Measurements from ENCODE around the gene BARHL1. TPM values are rescaled to one million over a fixed set of nuclear protein-coding genes. Genes with fewer than 3 reads are reported as not detected.

Gene BARHL1
- total and polyA plus RNA-seq, 2 donors (not counting 3 experiments of a cell fraction or from before 2014, with no cell fraction given) = not detected

- H3K9me3 ChIP-seq (replicated peaks; ENCODE audit: control insufficient read depth, insufficient read depth, low read length) = no peaks in the 10 kb centered on the region
- H3K9me1 ChIP-seq (replicated peaks; ENCODE audit: control insufficient read depth, extremely low read depth, insufficient read depth, low read length) = no peaks in the 10 kb centered on the region
- ChIA-PET CTCF (no interaction called here), POLR2A (no interaction called here)
- dilution Hi-C loops (cut with MboI; ENCODE audit: extremely low pct_ligation_motif_present, low sequenced_read_pairs) (no loop called here), intact Hi-C loops (cut with micrococcal nuclease) (no loop called here)
- H3K4me3 ChIP-seq (replicated peaks in 1 of 3; ENCODE audit: insufficient read depth in 1 of 3, low read depth in 1 of 3, low read length in 3 of 3) = no peak overlapping the region
- BruUV-seq (replicated peaks) = no TSS peak
- no peaks in the 10 kb centered on the region for H4K20me1 ChIP-seq (replicated peaks; ENCODE audit: control insufficient read depth, extremely low read depth, insufficient read depth, low read length)
- H2AFZ ChIP-seq (ENCODE audit: low read depth, low read length) = no peak overlapping the region
- H3K27ac ChIP-seq (ENCODE audit: insufficient read depth, low read depth, low read length) = no peak overlapping the region
- TF ChIP-seq FOS (IDR thresholded peaks at IDR 0.05; ENCODE audit: borderline replicate concordance, insufficient read depth, low read length) (no peak), MYC (IDR thresholded peaks at IDR 0.05; ENCODE audit: low read depth, low read length) (no peak), GATA2 (IDR thresholded peaks at IDR 0.05; ENCODE audit: insufficient read depth, insufficient read length, low read depth, low read length) (no peak), POLR2A (IDR thresholded peaks at IDR 0.05; ENCODE audit: low read depth, low read length) (no peak), POLR2AphosphoS5 (IDR thresholded peaks at IDR 0.05; ENCODE audit: insufficient read depth, low read depth, low read length) (no peak), JUN (IDR thresholded peaks at IDR 0.05; ENCODE audit: borderline replicate concordance, insufficient read depth, insufficient read length, low read depth) (no peak), EZH2 (IDR thresholded peaks at IDR 0.05; ENCODE audit: borderline replicate concordance, low read depth, low read length, severe bottlenecking) (no peak)
- TF ChIP-seq, protein P1, sequence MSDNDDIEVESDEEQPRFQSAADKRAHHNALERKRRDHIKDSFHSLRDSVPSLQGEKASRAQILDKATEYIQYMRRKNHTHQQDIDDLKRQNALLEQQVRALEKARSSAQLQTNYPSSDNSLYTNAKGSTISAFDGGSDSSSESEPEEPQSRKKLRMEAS (IDR thresholded peaks at IDR 0.05; ENCODE audit: insufficient read depth, insufficient read length) = no peak
- TF ChIP-seq, protein P2, sequence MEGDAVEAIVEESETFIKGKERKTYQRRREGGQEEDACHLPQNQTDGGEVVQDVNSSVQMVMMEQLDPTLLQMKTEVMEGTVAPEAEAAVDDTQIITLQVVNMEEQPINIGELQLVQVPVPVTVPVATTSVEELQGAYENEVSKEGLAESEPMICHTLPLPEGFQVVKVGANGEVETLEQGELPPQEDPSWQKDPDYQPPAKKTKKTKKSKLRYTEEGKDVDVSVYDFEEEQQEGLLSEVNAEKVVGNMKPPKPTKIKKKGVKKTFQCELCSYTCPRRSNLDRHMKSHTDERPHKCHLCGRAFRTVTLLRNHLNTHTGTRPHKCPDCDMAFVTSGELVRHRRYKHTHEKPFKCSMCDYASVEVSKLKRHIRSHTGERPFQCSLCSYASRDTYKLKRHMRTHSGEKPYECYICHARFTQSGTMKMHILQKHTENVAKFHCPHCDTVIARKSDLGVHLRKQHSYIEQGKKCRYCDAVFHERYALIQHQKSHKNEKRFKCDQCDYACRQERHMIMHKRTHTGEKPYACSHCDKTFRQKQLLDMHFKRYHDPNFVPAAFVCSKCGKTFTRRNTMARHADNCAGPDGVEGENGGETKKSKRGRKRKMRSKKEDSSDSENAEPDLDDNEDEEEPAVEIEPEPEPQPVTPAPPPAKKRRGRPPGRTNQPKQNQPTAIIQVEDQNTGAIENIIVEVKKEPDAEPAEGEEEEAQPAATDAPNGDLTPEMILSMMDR (IDR thresholded peaks at IDR 0.05; ENCODE audit: extremely low read depth in 1 of 2, insufficient read depth in 1 of 2, low read depth in 1 of 2, low read length in 2 of 2) = no peak
- no peak overlapping the region for H3K4me2 ChIP-seq (ENCODE audit: insufficient read depth, low read length)
- no peak overlapping the region for H3K9ac ChIP-seq (replicated peaks; ENCODE audit: extremely low read depth, insufficient read depth, low read length)
- H3K36me3 ChIP-seq (ENCODE audit: control insufficient read depth in 2 of 2, extremely low read depth in 1 of 2, insufficient read depth in 2 of 2, low read length in 2 of 2) = peaks cover 5 to 9% of the 10 kb centered on the region in 2 experiments
- no peak for DNase-seq (ENCODE audit: low read depth, low spot score)
- H3K27me3 ChIP-seq (ENCODE audit: control insufficient read depth in 2 of 2, insufficient read depth in 2 of 2, low read length in 2 of 2) = no peaks in the 10 kb centered on the region
- no peak for FAIRE-seq
- H3K79me2 ChIP-seq (ENCODE audit: control insufficient read depth, insufficient read depth, low read length) = no peaks in the 10 kb centered on the region
- H3K4me1 ChIP-seq (ENCODE audit: control insufficient read depth, extremely low read depth, insufficient read depth, low read length) = no peaks in the 10 kb centered on the region
These were observed 34.3 kb downstream of the BARHL1 start for GRCh38 chr9:132616725-132617124.

Measured in endothelial cell of umbilical vein (primary cell).